NB4 (cell line): Measurements from ENCODE around the gene ZCCHC3.

Experiments used
- DNase-seq: peaks from one replicate; pipeline ENCODE4 v3.0.0; 2010; ENCODE audit warnings: low read depth
- H3K4me3 ChIP-seq: one replicate; pipeline ENCODE4 v1.5.1; 2011; ENCODE audit warnings: mild to moderate bottlenecking, low read depth, low read length, moderate library complexity
- CTCF ChIP-seq: IDR thresholded peaks from one replicate; pipeline ENCODE4 v1.5.1; 2012; ENCODE audit warnings: low read depth, low read length
- MAX ChIP-seq: IDR thresholded peaks from 2 replicates; pipeline ENCODE4 v1.6.1; 2011; ENCODE audit warnings: low read depth, low read length
- MYC ChIP-seq: IDR thresholded peaks from 2 replicates; pipeline ENCODE4 v1.6.1; 2011; ENCODE audit warnings: low read depth, low read length
- POLR2A ChIP-seq: IDR thresholded peaks from 2 replicates; pipeline ENCODE4 v1.6.1; 2011; ENCODE audit warnings: mild to moderate bottlenecking; ENCODE audit not compliant: insufficient read length; ENCODE audit errors: extremely low read depth

Gene ZCCHC3

DNA sequence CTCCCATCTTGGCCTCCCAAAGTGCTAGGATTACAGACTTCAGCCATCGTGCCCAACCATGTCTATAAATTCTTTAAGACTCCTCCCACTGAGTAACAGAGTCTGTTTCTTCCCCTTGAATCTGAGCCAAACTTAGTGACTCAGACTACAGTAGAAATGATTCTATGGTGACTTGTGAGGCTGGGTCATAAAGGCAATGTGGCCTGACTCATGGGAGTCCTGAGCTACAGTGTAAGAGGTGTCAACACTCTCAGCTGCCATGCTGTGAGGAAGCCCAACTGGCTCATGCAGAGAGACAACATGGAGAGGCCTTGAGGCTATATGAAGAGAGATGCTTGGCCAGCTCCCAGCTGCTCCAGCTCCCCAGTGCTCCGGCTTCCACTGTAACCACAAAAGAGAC is 44.3 kb downstream of the ZCCHC3 start:
- H3K4me3 ChIP-seq: no peak overlapping the region
- TF ChIP-seq MAX (peak; percentile 66), POLR2A (no peak), CTCF (no peak), MYC (peak; percentile 42)
- DNase-seq: peak; percentile 85

DNA sequence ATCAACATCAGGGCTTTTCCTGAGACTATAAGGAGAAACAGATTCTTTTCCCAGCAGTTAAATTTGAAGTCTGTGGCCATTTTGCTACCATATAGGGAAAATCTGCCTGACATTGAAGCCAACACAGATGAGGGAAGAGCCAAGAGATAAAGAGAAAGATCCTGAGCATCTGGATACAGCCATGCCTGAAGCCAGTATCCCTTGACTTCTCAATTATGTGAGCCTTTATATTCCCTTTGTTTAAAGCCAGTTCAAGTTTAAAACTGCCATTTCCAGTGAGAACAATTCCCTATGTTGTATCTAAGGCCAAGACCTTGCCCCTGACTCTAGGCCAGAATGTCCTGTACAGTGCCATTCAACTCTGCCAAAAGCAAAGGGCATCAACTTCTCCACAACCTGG is 45.7 kb downstream of the ZCCHC3 start:
- TF ChIP-seq CTCF: no peak
- TF ChIP-seq MYC: no peak
- no peak for TF ChIP-seq POLR2A
- TF ChIP-seq MAX: no peak
- H3K4me3 ChIP-seq: no peak overlapping the region
- no peak for DNase-seq

GRCh38 chr20:346033-346639 is 48.8 kb downstream of the ZCCHC3 start:
- no peak for DNase-seq
- peak overlapping the region; percentile 81 for H3K4me3 ChIP-seq
- TF ChIP-seq MAX: no peak
- TF ChIP-seq MYC: no peak
- no peak for TF ChIP-seq CTCF
- TF ChIP-seq POLR2A: no peak

- H3K4me3 ChIP-seq: peak within 1 kb of the TSS; percentile 81
- peak; percentile 65 for DNase-seq
- no peak for TF ChIP-seq CTCF
- TF ChIP-seq POLR2A: no peak
- TF ChIP-seq MYC: no peak
- no peak for TF ChIP-seq MAX
These were observed 49.4 kb downstream of the ZCCHC3 start, which contains the start of gene NRSN2 for GRCh38 chr20:346640-347316. NRSN2 (plus strand) TSS chr20:347111; CDS start chr20:349644, 2,533 bp downstream.

- TF ChIP-seq CTCF (no peak), POLR2A (no peak), MAX (no peak), MYC (no peak)
- H3K4me3 ChIP-seq: peak overlapping the region; percentile 81
- no peak for DNase-seq
These were observed 49.9 kb downstream of the ZCCHC3 start for GRCh38 chr20:347317-347639.
